ENCODE data around the gene NHSL2.

- TF ChIP-seq, protein P1, sequence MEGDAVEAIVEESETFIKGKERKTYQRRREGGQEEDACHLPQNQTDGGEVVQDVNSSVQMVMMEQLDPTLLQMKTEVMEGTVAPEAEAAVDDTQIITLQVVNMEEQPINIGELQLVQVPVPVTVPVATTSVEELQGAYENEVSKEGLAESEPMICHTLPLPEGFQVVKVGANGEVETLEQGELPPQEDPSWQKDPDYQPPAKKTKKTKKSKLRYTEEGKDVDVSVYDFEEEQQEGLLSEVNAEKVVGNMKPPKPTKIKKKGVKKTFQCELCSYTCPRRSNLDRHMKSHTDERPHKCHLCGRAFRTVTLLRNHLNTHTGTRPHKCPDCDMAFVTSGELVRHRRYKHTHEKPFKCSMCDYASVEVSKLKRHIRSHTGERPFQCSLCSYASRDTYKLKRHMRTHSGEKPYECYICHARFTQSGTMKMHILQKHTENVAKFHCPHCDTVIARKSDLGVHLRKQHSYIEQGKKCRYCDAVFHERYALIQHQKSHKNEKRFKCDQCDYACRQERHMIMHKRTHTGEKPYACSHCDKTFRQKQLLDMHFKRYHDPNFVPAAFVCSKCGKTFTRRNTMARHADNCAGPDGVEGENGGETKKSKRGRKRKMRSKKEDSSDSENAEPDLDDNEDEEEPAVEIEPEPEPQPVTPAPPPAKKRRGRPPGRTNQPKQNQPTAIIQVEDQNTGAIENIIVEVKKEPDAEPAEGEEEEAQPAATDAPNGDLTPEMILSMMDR (IDR thresholded peaks at IDR 0.05; ENCODE audit: low read depth, low read length), result no peak
- TF ChIP-seq POLR2A (IDR thresholded peaks at IDR 0.05; ENCODE audit: extremely low read depth, insufficient read length), result no peak
Measured at GRCh38 chrX:72027024-72027913, 116.6 kb downstream of the NHSL2 start.

All from NB4 (cell line).